HG03066 (cell line): ENCODE measurements around the gene TMEM225.
"Not testable (repeated sequence)": the region's sequence is repeated elsewhere in the genome, so short reads cannot be mapped to it uniquely, and the experiment has no call there.

Experiments used
- ATAC-seq: cut with Tn5 transposase; IDR thresholded peaks from one replicate; pipeline ENCODE4 v1.9.1; 2021; ENCODE audit warnings: low read depth; ENCODE audit not compliant: unreplicated experiment

The TMEM225 gene

GRCh38 chr11:123885570-123885969 lies at the start of gene TMEM225:
Gene TMEM225, minus strand, starts transcription at chr11:123885670. Its CDS starts 245 bp downstream, at chr11:123885425.
- no peak for ATAC-seq

- ATAC-seq = no peak
These were observed 38.6 kb upstream of the TMEM225 start for GRCh38 chr11:123924027-123924426.

GRCh38 chr11:123920943-123921342 lies 35.5 kb upstream of the TMEM225 start:
- no peak for ATAC-seq

GRCh38 chr11:123905826-123906225 lies 20.4 kb upstream of the TMEM225 start:
- no peak for ATAC-seq

- ATAC-seq = no peak
These were observed 19.5 kb upstream of the TMEM225 start for GRCh38 chr11:123904932-123905331.

GRCh38 chr11:123903932-123904331 lies 18.5 kb upstream of the TMEM225 start:
- peak; percentile 77 for ATAC-seq

- no peak for ATAC-seq
These were observed 16.4 kb upstream of the TMEM225 start, which contains the start of gene OR8D4 for GRCh38 chr11:123901867-123902266. Gene OR8D4, plus strand, starts transcription at chr11:123902167. Its CDS starts 4,265 bp downstream, at chr11:123906432.

- ATAC-seq = no peak
These were observed 14.3 kb upstream of the TMEM225 start for GRCh38 chr11:123899792-123900191.

- ATAC-seq = no peak
These were observed 6.6 kb upstream of the TMEM225 start for GRCh38 chr11:123892031-123892430.

- no peak for ATAC-seq
These were observed 4.6 kb downstream of the TMEM225 start for GRCh38 chr11:123880912-123881311.

GRCh38 chr11:123867795-123868194 lies 17.7 kb downstream of the TMEM225 start:
- ATAC-seq = not testable (repeated sequence)

- not testable (repeated sequence) for ATAC-seq
These were observed 20.2 kb downstream of the TMEM225 start for GRCh38 chr11:123865293-123865692.

- no peak for ATAC-seq
These were observed 25.7 kb downstream of the TMEM225 start for GRCh38 chr11:123859731-123860130.

- no peak for ATAC-seq
These were observed 29.0 kb downstream of the TMEM225 start for GRCh38 chr11:123856444-123856843.

GRCh38 chr11:123853038-123853437 lies 32.4 kb downstream of the TMEM225 start:
- ATAC-seq = no peak

- ATAC-seq = no peak
These were observed 33.1 kb downstream of the TMEM225 start for GRCh38 chr11:123852321-123852720.

- no peak for ATAC-seq
These were observed 34.4 kb downstream of the TMEM225 start for GRCh38 chr11:123851110-123851509.

- ATAC-seq = no peak
These were observed 44.3 kb downstream of the TMEM225 start for GRCh38 chr11:123841174-123841573.

- no peak for ATAC-seq
These were observed 46.3 kb downstream of the TMEM225 start for GRCh38 chr11:123839131-123839530.

GRCh38 chr11:123838659-123839058 lies 46.8 kb downstream of the TMEM225 start:
- ATAC-seq = no peak

- no peak for ATAC-seq
These were observed 47.3 kb downstream of the TMEM225 start for GRCh38 chr11:123838199-123838598.

- no peak for ATAC-seq
These were observed 52.4 kb downstream of the TMEM225 start for GRCh38 chr11:123833095-123833494.
